Ascending aorta (tissue), 2 donors: Measurements from ENCODE around the gene GPC3. TPM values are rescaled to one million over a fixed set of nuclear protein-coding genes. Genes with fewer than 3 reads are reported as not detected.

Source experiments
- DNase-seq, 2 donors: peaks; one replicate each; pipeline ENCODE4 v3.0.0-alpha.2; 2019; ENCODE audit warnings: low spot score in 2 of 2
- H3K27ac ChIP-seq, 2 donors: fragments of 200-600 bp; sonication (generic); one replicate each; pipeline ENCODE4 v1.5.1; 2016 to 2017; ENCODE audit warnings: mild to moderate bottlenecking in 1 of 2
- H3K27me3 ChIP-seq: fragments of 200-600 bp; sonication (generic); one replicate; pipeline ENCODE4 v1.5.1; 2017
- H3K36me3 ChIP-seq, 2 donors: fragments of 200-600 bp; sonication (generic); one replicate each; pipeline ENCODE4 v1.5.1; 2016
- H3K4me1 ChIP-seq, 2 donors: fragments of 200-600 bp; sonication (generic); one replicate each; pipeline ENCODE4 v1.5.1; 2016 to 2017; ENCODE audit warnings: mild to moderate bottlenecking in 1 of 2
- H3K4me3 ChIP-seq, 2 donors: fragments of 200-600 bp; sonication (generic); one replicate each; pipeline ENCODE4 v1.5.1; 2016 to 2017; ENCODE audit warnings: mild to moderate bottlenecking in 1 of 2
- H3K9me3 ChIP-seq, 2 donors: fragments of 200-600 bp; sonication (generic); one replicate each; pipeline ENCODE4 v1.5.1; 2016
- CTCF ChIP-seq, 3 experiments: fragments of 200-600 bp in 2 of 3; fragments of 450-650 bp in 1 of 3; sonication (generic) in 2 of 3; IDR thresholded peaks; one replicate each; pipeline ENCODE4 v1.5.1; 2016 to 2019; ENCODE audit warnings: antibody characterized with exemption in 3 of 3, mild to moderate bottlenecking in 1 of 3, moderate library complexity in 1 of 3
- intact Hi-C: fragments of 100-400 bp; cut with DNase I; formaldehyde crosslinking; loops from one replicate; pipeline ENCODE4 v1.15.1; 2023
- total RNA-seq: library from RNA; depleted of rRNA; stranded (reverse); fragments of >200 nt; gene quantifications from one replicate; pipeline ENCODE4 v1.1.0, GENCODE V29; 2016

Gene GPC3
- total RNA-seq, 1 donor from 2014 or later, result 0.75 TPM

GRCh38 chrX:133697656-133698055, 287.7 kb downstream of the GPC3 start:
- Histone ChIP-seq H3K4me3 (no peak overlapping the region), H3K27me3 (no peaks in the 10 kb centered on the region), H3K36me3 (no peaks in the 10 kb centered on the region), H3K27ac (no peak overlapping the region), H3K4me1 (no peaks in the 10 kb centered on the region), H3K9me3 (no peaks in the 10 kb centered on the region)
- no peak for TF ChIP-seq CTCF (IDR thresholded peaks at IDR 0.05)
- intact Hi-C loops, result no loop called here
- DNase-seq, result no peak

DNA sequence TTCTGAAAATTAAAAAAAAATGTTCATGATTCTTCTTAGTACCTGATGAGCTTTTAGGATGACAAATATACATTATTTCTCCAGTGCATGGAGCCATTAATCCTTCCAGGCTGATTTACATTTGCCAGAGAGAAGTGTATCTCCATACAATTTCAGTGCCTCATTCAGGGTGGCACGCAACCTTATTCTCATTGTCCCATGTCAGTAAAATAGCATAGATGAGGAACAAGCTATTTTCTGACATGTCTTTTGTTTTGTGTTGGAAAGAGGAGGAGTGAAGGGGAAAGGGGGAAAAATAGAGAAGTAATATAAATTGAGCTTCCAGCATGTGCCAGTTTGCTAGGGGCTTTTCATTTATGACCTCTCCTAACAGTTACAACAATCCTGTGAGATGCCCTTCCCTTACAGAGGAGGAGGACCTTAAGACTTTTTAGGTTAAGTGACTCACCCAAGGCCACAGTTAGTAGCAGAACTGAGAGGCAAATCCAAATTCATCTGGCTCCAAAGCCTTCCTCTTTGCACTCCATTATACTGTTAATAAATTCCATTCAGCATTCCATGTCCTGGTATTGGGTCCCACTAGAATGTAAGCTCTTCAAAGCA, 295.3 kb downstream of the GPC3 start:
- intact Hi-C loops, result no loop called here
- no peaks in the 10 kb centered on the region for H3K4me1 ChIP-seq
- H3K36me3 ChIP-seq, result no peaks in the 10 kb centered on the region
- DNase-seq, result no peak
- no peaks in the 10 kb centered on the region for H3K27me3 ChIP-seq
- no peak overlapping the region for H3K4me3 ChIP-seq
- TF ChIP-seq CTCF (IDR thresholded peaks at IDR 0.05), result no peak
- H3K9me3 ChIP-seq, result no peaks in the 10 kb centered on the region
- H3K27ac ChIP-seq, result no peak overlapping the region

GRCh38 chrX:133685822-133686221, 299.6 kb downstream of the GPC3 start:
- H3K4me3 ChIP-seq, result no peak overlapping the region
- H3K27me3 ChIP-seq, result no peaks in the 10 kb centered on the region
- DNase-seq, result no peak
- H3K36me3 ChIP-seq, result no peaks in the 10 kb centered on the region
- H3K9me3 ChIP-seq, result no peaks in the 10 kb centered on the region
- intact Hi-C loops, result no loop called here
- H3K27ac ChIP-seq, result no peak overlapping the region
- no peaks in the 10 kb centered on the region for H3K4me1 ChIP-seq
- TF ChIP-seq CTCF (IDR thresholded peaks at IDR 0.05), result no peak

GRCh38 chrX:133681897-133682296, 303.5 kb downstream of the GPC3 start:
- DNase-seq, result no peak
- Histone ChIP-seq H3K4me1 (no peaks in the 10 kb centered on the region), H3K27me3 (no peaks in the 10 kb centered on the region), H3K27ac (no peak overlapping the region), H3K9me3 (no peaks in the 10 kb centered on the region), H3K4me3 (no peak overlapping the region), H3K36me3 (no peaks in the 10 kb centered on the region)
- no peak for TF ChIP-seq CTCF (IDR thresholded peaks at IDR 0.05)
- intact Hi-C loops, result no loop called here

DNA sequence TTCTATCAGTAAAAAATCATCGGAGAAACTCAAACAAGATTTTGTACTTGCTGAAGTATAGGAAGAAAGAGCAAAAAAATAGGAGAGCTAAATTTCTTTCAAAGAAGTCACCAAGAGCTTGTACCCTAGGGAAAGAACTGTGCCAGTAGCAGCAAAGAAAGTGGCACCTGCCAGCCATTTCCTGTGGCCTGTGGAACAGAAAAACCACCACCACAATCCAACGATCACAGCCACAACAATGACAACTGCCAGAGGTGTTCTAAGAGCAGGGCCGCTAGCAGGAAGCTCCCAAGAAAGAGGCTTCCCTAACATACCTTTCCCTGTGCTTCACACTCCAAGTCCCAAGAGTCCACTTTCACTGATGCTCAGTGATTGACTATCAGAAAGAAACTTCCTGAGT, 304.0 kb downstream of the GPC3 start:
- no peak for DNase-seq
- Histone ChIP-seq H3K4me1 (no peaks in the 10 kb centered on the region), H3K4me3 (no peak overlapping the region), H3K9me3 (no peaks in the 10 kb centered on the region), H3K27me3 (no peaks in the 10 kb centered on the region), H3K36me3 (no peaks in the 10 kb centered on the region), H3K27ac (no peak overlapping the region)
- intact Hi-C loops, result no loop called here
- no peak for TF ChIP-seq CTCF (IDR thresholded peaks at IDR 0.05)
